ENCODE data around the gene MEGF11.

The MEGF11 gene

DNA sequence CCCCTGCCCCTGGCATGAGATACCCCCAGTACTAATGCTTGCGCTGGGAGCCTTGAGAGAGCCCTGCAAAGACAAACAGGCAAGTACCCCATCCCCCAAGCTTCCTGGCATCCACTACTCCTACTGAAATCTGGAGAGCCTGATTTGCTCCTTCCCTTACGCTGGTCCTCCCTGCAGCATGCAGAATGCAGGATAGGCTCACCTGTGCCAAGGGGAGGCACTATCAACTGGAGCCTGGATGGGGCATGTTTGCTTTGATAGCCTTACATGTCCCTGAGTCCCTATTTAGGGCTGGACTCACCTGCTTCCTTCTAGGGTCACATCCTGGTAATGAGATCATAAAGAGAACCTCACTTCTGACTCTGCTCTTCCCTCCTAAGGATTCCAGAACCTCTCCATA is 341.3 kb downstream of the MEGF11 start:
- Histone ChIP-seq H3K9me2 (replicated peaks; ENCODE audit: low read depth, low read length) (no peaks in the 10 kb centered on the region), H3K9me3 (ENCODE audit: insufficient read depth, low read depth, low read length) (no peaks in the 10 kb centered on the region), H3K4me3 (ENCODE audit: low read length, poor library complexity, severe bottlenecking) (no peak overlapping the region), H3K27me3 (ENCODE audit: insufficient read depth, low read length, poor library complexity, severe bottlenecking) (no peaks in the 10 kb centered on the region), H3K9ac (ENCODE audit: low read depth, low read length, poor library complexity, severe bottlenecking) (no peak overlapping the region), H2AFZ (ENCODE audit: low read length) (no peak overlapping the region), H3F3A (ENCODE audit: low read depth) (no peaks in the 10 kb centered on the region), H3K4me1 (ENCODE audit: insufficient read depth, low read length, poor library complexity, severe bottlenecking) (no peaks in the 10 kb centered on the region), H3K36me3 (ENCODE audit: insufficient read depth, low read length) (peaks cover 9% of the 10 kb centered on the region; the same call in 1 of the 2 replicates), H3K79me2 (ENCODE audit: insufficient read depth, low read length) (no peaks in the 10 kb centered on the region), H3K4me2 (ENCODE audit: low read depth, low read length, poor library complexity, severe bottlenecking) (no peak overlapping the region), H4K20me1 (ENCODE audit: insufficient read depth, low read length, poor library complexity, severe bottlenecking) (no peaks in the 10 kb centered on the region)
- TF ChIP-seq, protein P1, sequence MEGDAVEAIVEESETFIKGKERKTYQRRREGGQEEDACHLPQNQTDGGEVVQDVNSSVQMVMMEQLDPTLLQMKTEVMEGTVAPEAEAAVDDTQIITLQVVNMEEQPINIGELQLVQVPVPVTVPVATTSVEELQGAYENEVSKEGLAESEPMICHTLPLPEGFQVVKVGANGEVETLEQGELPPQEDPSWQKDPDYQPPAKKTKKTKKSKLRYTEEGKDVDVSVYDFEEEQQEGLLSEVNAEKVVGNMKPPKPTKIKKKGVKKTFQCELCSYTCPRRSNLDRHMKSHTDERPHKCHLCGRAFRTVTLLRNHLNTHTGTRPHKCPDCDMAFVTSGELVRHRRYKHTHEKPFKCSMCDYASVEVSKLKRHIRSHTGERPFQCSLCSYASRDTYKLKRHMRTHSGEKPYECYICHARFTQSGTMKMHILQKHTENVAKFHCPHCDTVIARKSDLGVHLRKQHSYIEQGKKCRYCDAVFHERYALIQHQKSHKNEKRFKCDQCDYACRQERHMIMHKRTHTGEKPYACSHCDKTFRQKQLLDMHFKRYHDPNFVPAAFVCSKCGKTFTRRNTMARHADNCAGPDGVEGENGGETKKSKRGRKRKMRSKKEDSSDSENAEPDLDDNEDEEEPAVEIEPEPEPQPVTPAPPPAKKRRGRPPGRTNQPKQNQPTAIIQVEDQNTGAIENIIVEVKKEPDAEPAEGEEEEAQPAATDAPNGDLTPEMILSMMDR (conservative IDR thresholded peaks at IDR 0.05; ENCODE audit: low read length), result no peak

DNA sequence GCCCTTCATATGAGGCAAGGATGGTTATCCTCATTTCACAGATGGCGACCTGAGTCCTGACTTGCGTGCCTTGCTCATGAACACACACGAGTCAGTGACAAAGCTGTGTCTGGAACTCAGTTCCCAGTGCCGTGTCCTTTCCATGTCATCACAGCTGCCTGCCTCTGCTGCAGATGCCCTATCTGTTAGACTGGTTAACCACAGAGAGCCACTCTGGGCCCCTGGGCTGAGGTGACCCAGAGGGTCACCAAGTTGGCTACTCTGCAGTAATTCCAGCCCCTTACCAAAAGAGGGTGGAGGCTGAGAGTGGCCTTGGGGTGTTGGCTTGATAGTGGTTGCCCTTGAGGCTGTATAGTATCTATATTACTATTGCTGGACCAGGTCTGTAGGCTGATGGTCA is 343.2 kb downstream of the MEGF11 start:
- Histone ChIP-seq H3K27me3 (ENCODE audit: insufficient read depth, low read length, poor library complexity, severe bottlenecking) (no peaks in the 10 kb centered on the region), H2AFZ (ENCODE audit: low read length) (no peak overlapping the region), H3K79me2 (ENCODE audit: insufficient read depth, low read length) (no peaks in the 10 kb centered on the region), H3K4me3 (ENCODE audit: low read length, poor library complexity, severe bottlenecking) (no peak overlapping the region), H3K9ac (ENCODE audit: low read depth, low read length, poor library complexity, severe bottlenecking) (no peak overlapping the region), H3K9me2 (replicated peaks; ENCODE audit: low read depth, low read length) (no peaks in the 10 kb centered on the region), H3K9me3 (ENCODE audit: insufficient read depth, low read depth, low read length) (no peaks in the 10 kb centered on the region), H3F3A (ENCODE audit: low read depth) (no peaks in the 10 kb centered on the region), H3K4me2 (ENCODE audit: low read depth, low read length, poor library complexity, severe bottlenecking) (no peak overlapping the region), H4K20me1 (ENCODE audit: insufficient read depth, low read length, poor library complexity, severe bottlenecking) (no peaks in the 10 kb centered on the region), H3K36me3 (ENCODE audit: insufficient read depth, low read length) (peaks cover 24% of the 10 kb centered on the region; the same call in 1 of the 2 replicates), H3K4me1 (ENCODE audit: insufficient read depth, low read length, poor library complexity, severe bottlenecking) (no peaks in the 10 kb centered on the region)
- TF ChIP-seq, protein P1 (conservative IDR thresholded peaks at IDR 0.05; ENCODE audit: low read length), result no peak
- TF ChIP-seq EZH2phosphoT487 (IDR thresholded peaks at IDR 0.05; ENCODE audit: borderline replicate concordance), result no peak

DNA sequence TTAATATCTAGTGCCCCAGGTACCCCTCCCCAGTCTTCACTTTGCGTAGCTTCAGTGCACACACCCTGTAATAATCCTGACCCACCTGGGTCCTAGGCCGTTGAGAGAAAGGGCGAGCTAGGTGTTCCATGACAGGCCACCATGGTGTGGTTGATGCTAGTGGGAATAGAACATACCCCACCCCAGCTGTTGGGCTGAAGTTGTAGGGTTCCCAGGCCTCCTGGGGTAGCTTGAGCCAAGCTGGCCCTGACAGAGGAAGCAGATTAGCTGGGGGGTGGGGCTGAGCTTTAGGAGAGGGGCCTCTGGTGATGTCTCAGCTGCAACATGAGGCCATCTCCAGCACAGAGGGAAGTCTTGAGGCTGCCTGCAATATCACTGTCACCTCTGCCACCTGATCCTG is 343.7 kb downstream of the MEGF11 start:
- H3K9ac ChIP-seq (ENCODE audit: low read depth, low read length, poor library complexity, severe bottlenecking), result no peak overlapping the region
- no peaks in the 10 kb centered on the region for H3K27me3 ChIP-seq (ENCODE audit: insufficient read depth, low read length, poor library complexity, severe bottlenecking)
- no peak overlapping the region for H3K4me3 ChIP-seq (ENCODE audit: low read length, poor library complexity, severe bottlenecking)
- H3K9me3 ChIP-seq (ENCODE audit: insufficient read depth, low read depth, low read length), result no peaks in the 10 kb centered on the region
- peaks cover 28% of the 10 kb centered on the region; the same call in 1 of the 2 replicates for H3K36me3 ChIP-seq (ENCODE audit: insufficient read depth, low read length)
- H3K4me1 ChIP-seq (ENCODE audit: insufficient read depth, low read length, poor library complexity, severe bottlenecking), result no peaks in the 10 kb centered on the region
- no peak for TF ChIP-seq EZH2phosphoT487 (IDR thresholded peaks at IDR 0.05; ENCODE audit: borderline replicate concordance)
- TF ChIP-seq, protein P1 (conservative IDR thresholded peaks at IDR 0.05; ENCODE audit: low read length), result no peak
- no peaks in the 10 kb centered on the region for H3K9me2 ChIP-seq (replicated peaks; ENCODE audit: low read depth, low read length)
- no peaks in the 10 kb centered on the region for H3F3A ChIP-seq (ENCODE audit: low read depth)
- no peak overlapping the region for H3K4me2 ChIP-seq (ENCODE audit: low read depth, low read length, poor library complexity, severe bottlenecking)
- no peaks in the 10 kb centered on the region for H3K79me2 ChIP-seq (ENCODE audit: insufficient read depth, low read length)
- no peak overlapping the region for H2AFZ ChIP-seq (ENCODE audit: low read length)
- H4K20me1 ChIP-seq (ENCODE audit: insufficient read depth, low read length, poor library complexity, severe bottlenecking), result no peaks in the 10 kb centered on the region
